Measurements from ENCODE around the gene SAMD10.

GRCh38 chr20:63973160-63973479 is 6.3 kb downstream of the SAMD10 start:
- TF ChIP-seq CTCF (IDR thresholded peaks at IDR 0.05): no peak
- no peak for TF ChIP-seq POLR2A (IDR thresholded peaks at IDR 0.05)

All from thyroid gland (tissue), 4 donors.